Stimulated activated CD4-positive, alpha-beta T cell treated with anti-CD3 and anti-CD28 coated beads, Interleukin-2, amount 100 ng/mL, for 24 hours (primary cell): ENCODE results near the gene C14orf119.

ENCODE experiments used
- DNase-seq, 2 donors: peaks; one replicate each; pipeline ENCODE4 v3.0.0-alpha.2; 2020

Gene C14orf119, protein sequence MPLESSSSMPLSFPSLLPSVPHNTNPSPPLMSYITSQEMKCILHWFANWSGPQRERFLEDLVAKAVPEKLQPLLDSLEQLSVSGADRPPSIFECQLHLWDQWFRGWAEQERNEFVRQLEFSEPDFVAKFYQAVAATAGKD

DNA sequence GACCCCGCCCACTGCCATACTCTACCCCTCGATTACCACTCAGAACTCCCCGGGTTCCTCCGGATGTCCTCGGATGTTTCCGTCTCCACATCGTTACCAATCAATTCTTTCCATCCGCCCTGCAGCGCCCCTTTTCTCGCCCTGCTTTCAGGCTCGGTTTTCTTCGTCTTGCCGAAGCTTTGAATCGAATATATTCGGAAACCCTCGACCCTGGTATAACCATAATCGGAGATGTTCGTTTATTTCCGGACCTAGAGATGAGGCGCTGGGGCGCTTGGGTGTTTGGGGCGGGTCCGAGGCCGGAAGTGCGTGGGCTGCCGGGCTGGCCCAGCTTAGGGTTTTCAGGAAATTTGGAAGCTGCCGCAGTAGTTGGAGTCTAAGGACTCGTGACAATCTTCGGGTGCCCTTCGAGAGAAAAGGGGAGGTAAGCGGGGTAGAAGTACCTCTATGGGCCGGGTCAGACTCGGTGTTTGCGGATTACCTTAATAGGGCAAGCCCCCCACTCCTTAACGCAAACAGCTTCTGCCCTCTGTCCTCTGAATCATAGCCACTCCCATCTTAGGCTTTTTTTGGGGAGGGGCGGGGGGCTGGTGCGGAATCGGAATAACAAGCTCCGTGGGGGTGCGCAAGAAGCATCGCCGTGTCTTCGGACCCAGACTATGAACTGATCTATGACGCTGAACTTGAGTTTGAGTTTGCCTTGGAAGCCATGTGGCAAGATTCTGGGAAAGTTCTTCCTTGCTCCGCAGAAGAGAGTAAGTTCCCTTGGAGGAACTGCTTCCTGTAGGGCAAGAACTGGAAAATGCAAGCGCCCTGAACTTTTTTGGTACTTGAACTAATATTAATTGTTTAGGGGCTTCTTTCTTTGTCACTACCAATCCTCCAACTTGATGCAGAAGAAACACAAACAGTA is at the start of gene C14orf119:
Gene C14orf119 (plus strand): TSS at position 310 of the 913 bp plus-strand sequence. CDS start 2,154 bp downstream, outside the sequence.
- peak in 1 of 2 donors; percentile 100 for DNase-seq

DNA sequence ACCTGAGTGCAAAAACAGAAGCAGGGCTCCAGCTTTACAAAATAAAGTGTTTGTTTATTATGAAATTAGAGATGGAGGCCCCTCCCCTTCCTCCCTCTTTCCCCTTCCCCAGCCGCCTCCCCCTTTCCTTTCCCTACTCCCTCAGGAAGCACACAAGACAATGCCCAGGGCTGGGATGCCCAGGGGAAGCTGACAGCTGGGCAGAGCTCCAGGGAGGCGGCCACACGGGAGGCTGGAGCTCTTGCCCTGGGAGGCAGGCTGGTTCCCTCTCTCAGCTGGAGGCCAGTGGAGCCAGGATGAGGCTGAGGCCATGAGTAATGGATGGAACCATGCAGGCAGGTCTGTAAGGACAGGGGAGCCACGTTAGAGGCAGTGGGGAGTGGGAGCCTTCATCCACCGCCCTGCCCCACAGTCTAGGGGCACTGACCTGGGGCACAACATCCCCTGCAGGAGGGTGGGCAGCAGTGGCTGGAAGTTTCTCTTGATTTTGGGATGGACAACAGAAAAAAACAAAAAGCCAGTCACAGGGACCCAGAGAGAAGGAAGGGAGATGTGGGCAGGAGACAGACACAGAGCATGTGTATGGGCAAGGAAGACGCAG is 48.2 kb upstream of the C14orf119 start:
- no peak for DNase-seq

DNA sequence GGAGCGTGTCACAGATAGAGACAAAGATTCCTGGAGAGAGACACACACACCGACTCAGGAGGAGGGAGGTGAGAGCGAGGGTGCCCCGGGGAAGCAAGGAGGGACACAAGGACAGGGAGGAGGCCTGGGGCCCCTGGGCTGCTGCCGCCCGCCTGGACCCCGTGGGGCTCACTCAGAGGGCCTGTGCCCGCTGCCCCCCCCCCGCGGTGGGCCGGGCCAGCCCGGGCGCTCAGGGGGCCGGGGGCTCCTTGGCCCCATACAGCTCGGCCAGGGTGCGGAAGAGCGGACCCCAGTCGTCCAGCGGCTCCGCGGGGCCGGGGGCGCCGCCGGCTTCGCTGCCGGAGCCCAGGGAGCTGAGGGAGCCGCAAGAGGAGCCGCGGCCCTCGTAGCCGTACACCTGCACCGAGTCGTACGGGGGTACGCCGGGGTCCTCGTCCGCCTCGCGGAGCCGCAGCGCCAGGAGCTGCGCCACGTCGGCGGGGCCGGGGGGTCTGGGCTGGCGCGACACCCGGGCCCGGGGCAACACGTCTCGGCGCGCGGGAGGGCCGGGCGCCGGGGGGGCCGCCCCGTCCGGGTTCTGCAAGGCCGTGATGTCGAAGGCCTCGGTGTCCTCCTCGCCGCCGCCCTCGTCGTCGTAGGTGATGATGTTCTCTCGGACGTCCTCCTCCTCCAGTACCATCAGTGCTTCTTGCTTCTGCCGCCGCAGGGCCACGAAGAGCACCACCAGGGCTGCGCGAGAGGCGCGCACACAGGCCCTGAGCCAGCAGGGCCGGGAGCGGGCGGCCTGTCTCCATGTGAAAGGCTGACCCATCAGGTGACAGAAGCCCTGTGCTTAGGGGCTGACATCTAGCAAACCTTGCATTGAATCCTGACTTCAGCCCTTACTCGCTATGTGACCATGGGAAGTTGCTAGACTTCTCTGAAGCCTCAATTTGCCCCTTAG is 47.3 kb upstream of the C14orf119 start:
- DNase-seq, result no peak

DNA sequence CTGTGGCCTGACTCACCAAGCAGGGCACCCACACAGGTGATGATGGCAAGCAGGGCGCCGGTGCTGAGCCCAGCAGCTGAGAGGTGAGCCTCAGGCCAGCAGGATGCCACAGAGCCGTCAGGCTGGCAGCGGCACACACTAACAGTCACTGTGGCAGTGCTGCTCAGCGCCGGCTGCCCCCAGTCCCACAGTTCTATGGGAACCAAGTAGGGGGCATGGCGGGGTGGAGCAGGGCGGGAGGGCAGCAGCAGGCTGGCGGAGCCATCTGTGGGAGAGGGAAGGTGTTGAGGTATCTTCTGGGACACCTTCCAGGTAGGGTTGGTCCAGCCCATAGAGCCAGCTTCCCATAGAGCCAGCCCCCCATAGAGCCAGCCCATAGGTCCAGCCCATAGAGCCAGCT is 46.3 kb upstream of the C14orf119 start:
- DNase-seq, result no peak

DNA sequence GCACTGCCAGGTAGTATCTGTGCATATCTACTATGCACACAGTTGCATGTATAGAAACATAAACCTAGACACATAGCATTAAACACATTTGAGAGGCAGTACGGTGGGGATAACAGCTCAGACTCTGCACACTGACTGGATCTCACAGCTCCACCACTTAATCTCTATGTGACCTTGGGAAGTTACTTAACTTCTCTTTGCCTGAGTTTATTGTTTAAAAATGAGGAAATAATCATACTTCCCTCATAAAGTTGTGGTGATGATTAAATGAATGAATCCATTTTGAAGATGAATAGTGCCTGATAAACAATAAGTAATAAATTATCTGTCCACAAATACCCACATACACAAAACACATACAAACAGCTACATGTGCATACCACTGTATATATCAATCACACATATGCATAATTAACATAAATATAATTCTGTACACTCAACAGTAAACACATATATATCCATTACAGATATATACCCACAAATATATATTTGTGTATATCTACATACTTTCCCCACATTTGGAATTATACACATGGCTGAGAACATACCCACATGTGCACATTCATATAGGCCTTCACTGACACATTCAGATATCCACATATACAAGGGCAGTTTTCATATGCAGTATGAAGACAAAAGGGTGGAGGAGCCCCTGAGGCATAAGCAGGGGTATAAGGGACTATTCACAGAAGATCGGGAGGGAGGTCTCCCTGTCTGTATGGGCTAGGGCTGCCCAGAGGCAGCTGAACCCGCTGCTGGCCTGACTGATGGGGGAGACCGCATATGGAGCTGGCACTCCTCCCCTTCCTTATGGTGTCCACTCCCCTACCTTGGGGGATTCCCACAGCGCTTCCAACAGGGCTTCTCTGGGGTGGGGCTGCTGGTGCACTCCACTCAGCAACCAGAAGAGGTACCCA is 43.9 kb upstream of the C14orf119 start:
- DNase-seq, result no peak

DNA sequence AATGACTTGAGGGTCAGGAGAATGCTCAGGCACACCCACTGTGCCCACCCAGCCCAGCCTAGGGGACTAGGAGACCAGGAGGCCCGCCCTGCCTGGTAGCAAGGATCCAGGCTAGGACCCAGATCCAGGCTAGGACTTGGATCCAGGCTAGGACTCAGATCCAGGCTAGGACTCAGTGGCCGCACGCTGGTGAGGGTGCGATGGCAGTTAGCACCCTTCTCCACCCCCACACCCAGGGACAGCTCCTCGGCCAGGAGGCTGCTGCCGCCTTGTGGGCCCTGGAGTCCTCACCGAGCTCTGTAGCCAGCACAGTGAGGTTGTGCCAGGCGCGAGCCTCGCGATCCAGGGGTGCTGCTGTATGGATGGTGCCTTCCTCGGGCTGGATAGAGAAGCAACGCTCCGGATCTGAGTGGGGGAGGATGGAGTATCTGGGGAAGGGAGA is 43.1 kb upstream of the C14orf119 start:
- DNase-seq, result no peak

DNA sequence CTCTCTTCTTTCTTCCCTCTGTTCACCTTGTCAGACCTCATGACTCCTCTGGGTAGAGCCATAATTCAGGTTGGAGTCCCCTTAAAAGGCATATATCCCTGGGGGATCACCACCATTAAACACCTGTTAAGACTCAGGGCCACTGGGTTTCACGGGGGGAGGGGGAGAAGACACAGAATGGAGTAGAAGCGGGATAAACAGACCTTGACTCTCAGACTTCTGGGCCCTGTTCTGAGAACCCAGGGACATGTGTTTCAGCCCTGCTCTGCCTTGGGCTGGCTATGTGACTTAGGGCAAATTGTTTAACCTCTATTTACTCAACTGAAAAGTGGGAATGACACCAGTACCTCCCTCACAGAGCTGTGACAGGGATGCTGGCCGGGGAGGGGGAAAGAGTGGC is 42.6 kb upstream of the C14orf119 start:
- DNase-seq, result no peak

DNA sequence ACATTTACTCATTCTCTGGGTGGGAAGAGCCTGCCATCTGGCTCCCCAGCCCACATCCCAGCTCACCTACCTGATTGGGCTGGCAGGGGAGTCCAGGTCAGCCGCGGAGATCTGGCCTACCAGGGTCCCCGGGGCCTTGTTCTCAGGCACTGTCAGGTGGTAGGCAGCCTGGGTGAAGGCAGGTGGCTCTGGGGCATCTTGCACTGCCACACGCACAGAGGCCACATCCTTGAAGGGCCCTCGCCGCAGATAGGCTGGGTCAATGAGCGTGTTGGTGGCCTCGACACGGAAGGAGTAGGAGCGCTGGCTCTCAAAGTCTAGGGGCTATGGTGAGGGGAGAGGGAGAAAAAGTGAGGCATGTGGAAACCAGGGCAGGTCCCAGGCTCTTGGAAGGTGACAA is 41.9 kb upstream of the C14orf119 start:
- no peak for DNase-seq

DNA sequence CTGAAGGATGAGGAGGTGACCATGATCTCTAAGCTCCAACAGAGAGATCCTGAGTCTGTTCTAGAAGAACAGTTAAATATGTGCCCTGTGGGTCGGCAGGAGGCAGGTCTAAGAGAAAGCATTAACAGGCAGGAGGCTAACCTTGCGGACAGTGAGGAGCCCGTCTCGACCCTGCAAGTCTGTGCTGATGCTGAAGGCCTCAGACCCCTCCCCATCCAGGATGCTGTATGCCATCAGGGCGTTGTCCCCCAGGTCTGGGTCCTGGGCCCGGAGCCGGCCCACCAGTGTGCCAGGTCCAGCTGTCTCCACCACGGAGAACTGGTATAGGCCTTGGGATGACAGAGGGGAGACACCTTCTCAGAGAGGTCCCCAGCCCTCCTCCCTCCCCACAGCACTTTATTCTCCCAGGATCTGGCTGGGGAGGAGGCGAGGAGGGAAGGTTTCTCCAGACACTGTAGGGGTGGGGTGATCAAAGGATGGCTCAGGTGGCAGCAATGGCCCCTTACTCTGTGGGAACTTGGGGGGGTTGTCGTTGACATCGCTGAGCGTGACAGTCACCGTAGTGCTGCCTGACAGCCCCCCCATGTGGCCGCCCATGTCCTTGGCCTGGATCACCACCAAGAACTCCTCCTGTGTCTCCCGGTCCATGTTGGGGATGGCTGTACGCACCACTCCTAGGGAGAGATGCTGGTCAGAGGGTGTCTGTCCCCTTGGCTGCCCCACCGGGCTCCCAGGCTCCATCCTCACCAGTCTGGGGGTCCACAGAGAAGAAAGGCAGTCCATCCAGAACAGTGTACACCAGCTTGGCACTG is 41.1 kb upstream of the C14orf119 start:
- DNase-seq, result peak; percentile 38 to 50

DNA sequence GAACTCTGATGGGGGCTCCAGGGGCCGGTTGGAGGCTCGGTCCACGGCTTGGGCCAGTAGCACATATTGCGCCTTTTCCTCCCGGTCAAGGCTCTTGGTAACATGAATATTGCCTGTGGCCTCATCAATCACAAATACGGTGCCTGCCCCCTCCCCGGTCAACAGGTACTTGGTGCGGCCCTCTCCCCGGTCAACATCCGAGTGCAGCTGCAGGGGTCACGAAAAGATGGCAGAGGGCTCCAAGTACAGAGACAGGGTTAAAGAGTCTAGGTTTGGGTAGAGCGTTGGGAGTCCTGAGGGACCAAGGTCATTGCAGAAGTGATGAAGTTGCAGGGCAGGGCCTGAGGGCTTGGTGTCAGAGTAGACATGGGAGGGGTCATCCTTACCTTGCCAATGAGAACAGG is 40.2 kb upstream of the C14orf119 start:
- DNase-seq, result no peak

DNA sequence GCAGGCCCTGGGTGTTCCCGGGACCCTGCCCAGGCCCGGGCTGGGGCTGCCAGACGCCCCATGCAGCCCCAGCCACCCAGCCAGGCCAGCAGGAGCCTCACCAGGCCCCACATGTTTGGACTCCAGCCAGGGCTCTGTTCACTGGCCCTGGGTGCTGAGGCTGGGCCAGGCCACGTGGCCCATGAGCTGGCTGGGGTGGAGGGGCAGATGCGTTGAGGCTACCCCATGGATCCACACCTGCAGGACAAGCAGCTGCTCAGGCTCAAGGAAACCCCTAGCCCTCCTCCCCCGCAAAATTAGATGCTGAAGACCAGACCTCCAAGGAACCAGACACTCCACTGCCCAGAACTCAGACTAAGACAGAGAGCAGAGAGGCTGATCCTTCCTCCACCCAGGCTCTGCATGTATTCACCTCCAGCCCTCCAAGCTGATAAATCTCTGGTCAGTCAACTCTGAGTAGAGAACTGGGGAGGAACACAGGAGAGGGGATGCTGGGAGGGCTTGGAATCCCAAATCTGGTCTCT is 39.6 kb upstream of the C14orf119 start:
- DNase-seq, result no peak

DNA sequence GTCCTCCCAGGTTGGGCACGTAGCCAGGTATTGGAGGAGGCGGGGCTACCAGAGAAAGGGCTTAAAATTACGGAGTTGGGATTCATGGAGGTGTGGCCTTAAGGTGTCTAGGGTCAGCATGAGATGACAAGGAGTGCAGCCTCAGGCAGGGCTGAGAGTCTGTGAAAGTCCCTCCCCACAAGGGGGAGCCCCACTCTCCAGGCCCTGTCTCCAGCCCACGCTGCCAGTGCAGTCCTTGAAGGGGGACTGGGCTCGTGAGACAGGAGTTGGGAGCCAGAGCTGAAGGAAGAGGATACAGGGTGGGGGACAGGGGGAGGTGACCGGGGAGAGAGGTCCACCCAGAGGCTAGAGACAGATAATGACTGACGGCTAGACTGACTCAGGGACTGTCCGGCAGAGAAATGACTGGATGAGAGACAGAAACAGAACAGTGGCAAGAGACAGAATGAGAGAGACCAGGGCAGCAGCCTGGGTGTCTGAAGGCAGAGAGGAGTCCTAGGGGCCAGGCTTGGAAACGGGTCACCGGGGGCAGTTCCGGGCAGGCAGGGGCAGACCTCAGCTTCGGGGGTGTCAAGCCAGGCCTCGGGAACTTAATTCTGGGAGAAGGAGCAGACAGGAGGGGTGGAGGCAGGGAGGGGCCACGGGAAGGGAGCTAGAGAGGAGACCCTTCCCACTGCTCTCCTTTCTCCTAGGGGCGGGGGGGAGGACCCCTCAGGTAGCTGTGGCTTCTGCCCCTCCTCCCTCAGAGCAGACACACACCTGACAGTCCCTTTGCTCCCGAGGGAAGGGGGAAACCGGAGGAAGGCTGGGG is 39.0 kb upstream of the C14orf119 start:
- DNase-seq, result peak; percentile 72 to 74

DNA sequence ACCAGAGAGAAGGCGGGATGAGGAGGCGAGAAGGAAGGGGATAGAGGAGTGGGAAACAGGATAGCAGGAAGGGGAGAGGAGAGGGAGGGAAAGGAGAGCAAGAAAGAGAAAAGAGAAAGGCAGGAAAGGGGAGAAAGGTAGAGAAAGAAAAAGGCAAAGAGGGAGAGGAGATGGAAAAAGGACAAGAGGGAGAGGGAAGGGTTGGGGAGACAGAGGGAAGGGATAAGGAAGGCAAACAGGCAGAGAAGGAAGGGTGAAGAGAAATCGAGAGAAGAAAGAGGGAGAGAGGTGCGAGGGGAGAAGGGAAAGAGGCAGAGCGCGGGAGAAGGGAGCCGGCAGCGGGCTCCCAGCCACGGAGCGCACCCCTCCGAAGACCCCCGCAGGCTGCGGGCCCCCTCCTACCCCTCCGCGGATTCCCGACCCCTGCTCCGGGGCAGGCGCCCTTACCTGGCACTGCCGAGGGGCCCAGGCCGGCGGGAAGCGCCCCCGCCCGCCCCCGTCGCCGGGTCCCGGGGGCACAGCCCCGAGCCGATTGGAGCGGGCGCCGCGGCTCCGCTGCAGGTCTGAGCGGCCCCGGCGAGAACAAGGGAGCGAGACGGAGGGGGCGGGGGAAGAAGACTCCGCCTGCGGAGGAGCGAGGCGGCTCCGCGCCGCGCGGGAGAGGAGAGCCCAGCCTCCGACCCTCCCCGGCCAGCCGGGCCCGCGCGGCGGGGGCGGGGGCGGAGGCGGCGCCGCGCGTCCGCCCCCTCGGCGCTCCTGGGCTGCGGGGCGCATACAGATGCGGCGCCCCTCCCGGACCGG is 38.1 kb upstream of the C14orf119 start, which contains the start of gene CDH24:
Gene CDH24 (minus strand): TSS at position 565 of the 801 bp plus-strand sequence. CDS start 1,787 bp downstream, outside the sequence.
- DNase-seq, result peak; percentile 69 to 78

DNA sequence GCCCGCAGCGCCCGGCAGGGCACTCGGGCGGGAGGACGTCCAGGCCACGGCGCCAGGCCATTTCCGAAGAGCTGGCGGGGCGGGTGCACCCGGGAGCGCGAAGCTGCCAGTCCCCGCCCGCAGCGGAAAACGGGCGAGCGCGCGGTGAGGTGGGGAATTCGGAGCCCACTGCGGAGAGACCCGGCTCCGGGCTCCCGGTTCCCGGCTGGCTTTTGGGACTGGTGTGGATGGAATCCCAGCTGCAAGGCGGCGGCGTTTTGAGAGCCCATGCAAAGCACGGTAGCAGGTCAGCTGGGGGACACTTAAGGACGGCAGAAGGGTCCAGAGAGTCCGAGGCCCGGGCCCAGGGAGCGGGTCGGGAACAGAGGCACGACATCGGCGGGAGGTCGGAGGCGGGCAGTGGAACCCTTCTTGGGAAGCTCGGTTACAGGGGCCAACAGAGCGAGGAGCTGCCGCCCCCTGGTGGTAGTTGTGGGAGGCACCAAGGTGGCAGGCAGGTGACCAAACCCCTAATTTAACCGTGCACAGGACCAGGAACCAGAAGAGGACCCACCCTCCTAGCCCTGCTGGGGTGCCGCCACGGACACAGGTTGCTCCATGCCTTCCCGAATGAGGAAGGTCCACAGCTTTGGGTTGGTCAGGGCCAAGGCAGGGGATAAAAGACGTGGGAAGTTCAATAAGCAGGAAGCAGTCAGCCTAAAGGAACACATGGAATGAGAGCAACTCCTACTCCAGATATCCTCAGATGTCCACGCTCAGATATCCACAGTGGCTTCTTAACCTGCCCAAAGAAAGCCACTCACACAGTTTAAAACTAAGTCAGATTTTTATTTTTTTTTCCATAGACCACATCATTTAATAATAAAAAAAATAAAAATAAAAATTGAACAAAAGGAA is 37.3 kb upstream of the C14orf119 start:
- DNase-seq, result peak; percentile 92

DNA sequence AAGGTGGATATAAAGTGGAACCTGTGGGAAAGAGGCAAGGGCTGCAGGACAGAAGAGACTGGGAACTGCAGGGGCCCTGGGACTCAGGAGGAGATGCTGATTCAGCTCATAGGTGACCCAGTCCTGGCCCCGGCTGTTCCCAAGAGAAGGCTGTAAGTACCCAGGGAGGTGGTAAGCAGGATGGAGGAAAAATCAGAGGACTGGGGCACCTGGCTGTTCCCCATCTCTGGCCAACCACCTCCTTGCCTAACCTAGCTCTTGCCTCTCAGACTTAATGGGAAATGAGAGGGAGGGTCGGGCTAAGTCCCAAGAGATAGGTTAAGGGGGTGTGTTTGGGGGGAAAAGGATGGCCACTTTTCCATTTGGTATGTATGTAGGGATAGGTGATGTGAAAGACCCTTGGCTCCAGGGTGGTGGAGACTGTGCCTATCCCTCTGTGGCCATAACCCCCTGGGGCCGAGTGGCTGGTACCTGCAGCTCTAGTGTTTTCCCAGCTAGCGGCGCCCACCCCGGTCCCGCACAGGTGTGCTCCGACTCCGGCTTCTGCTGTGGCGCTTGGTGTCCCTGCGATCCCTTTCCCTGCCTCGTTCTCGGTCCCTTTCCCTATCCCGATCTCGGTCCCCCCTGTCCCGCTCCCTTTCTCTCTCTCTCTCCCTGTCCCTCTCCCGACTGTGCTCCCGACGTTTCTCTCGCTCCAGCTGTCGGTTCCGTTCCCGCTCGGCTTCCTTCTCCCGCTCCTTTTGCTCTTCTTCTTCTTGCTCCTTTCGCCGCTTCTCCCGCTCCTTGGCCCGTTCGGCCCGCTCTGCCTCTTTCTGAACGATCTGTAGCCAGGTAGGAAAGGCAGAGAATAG is 36.4 kb upstream of the C14orf119 start:
- no peak for DNase-seq

DNA sequence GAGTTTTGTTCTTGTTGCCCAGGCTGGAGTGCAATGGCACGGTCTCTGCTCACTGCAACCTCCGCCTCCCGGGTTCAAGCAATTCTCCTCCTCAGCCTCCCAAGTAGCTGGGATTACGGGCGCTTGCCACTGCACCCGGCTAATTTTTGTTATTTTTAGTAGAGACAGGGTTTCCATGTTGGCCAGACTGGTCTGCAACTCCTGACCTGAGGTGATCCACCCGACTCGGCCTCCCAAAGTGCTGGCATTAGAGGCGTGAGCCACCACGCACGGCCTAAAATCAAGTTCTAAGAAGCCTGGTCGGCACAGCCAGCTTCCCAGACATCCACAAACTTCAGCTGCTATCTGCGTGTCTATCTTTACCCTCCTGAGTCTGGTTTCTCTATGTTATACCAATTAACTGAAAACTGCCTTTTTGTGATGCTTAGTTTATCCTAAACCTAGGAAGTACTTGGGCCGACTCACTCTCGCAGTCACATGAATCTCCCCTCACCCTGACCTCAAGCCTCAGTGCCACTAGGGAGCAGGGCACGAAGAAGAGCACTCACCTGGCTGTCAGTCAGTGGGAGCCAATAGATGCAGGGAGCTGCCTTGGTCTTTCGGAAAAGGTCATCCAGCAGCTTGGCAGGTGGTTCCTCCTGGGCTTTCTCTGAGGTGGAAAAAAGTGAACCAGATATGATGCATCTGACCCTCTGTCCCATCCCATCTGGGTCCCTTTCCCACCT is 34.6 kb upstream of the C14orf119 start:
- DNase-seq, result no peak
